Measurements from ENCODE around the gene USP28. TPM values are rescaled to one million over a fixed set of nuclear protein-coding genes. Genes with fewer than 3 reads are reported as not detected.
A peak's percentile ranks its signal among the peaks of the same experiment; 100 is the strongest.

USP28 gene
- total and polyA plus RNA-seq, 2 of the 8 experiments (the other 6 are each of a cell fraction or from before 2014, with no cell fraction given): 82.6 to 119 TPM

- Histone ChIP-seq H2BK120ac (replicated peaks; ENCODE audit: low read depth, low read length) (peak overlapping the region; percentile 47), H3K4me2 (ENCODE audit: insufficient read depth in 1 of 2, low read depth in 2 of 2, low read length in 2 of 2) (peak overlapping the region; percentile 1 to 36; a peak in 1 of 4 replicates), H3K14ac (ENCODE audit: insufficient read length) (no peak overlapping the region), H3K36me3 (ENCODE audit: control insufficient read depth in 2 of 4, insufficient read depth in 4 of 4, low read length in 3 of 4) (peaks cover 0 to 4% (median 0%) of the 10 kb centered on the region in 4 experiments; a peak in 1 of 8 replicates), H3K56ac (replicated peaks; ENCODE audit: insufficient read length, low read depth, low read length) (peak overlapping the region; percentile 53), H3K4me1 (replicated peaks in 1 of 4; ENCODE audit: control insufficient read depth in 3 of 4, insufficient read depth in 4 of 4, low read length in 3 of 4) (peaks cover 4 to 25% (median 13%) of the 10 kb centered on the region in 4 experiments), H2BK15ac (ENCODE audit: low read length) (no peak overlapping the region), H3K18ac (ENCODE audit: extremely low read depth, low read length) (no peak overlapping the region), H4K8ac (ENCODE audit: extremely low read depth, insufficient read depth, low read length) (no peak overlapping the region), H3K4me3 (ENCODE audit: extremely low read depth in 1 of 4, insufficient read depth in 2 of 4, low read depth in 3 of 4, low read length in 4 of 4) (no peak overlapping the region; a peak in 1 of 8 replicates), H2BK12ac (ENCODE audit: low read depth, low read length) (peak overlapping the region; percentile 60; the same call in 1 of the 2 replicates), H3K23me2 (ENCODE audit: low read depth, low read length) (no peaks in the 10 kb centered on the region), H3K79me1 (ENCODE audit: low read depth, low read length) (0 out of 2 replicates have a peak, but pooled peaks cover 2% of the 10 kb centered on the region), H3K9me3 (ENCODE audit: insufficient read depth in 2 of 2, low read depth in 1 of 2, low read length in 1 of 2) (no peaks in the 10 kb centered on the region), H3K4ac (replicated peaks; ENCODE audit: insufficient read length, low read depth, low read length) (no peak overlapping the region), H3K23ac (ENCODE audit: insufficient read length) (no peak overlapping the region), H4K91ac (replicated peaks; ENCODE audit: insufficient read length, low read length) (no peak overlapping the region), H3K79me2 (ENCODE audit: control insufficient read depth in 1 of 2, insufficient read depth in 2 of 2, low read length in 2 of 2) (peaks cover 11 to 94% of the 10 kb centered on the region in 2 experiments; a peak in 3 of 4 replicates), H2BK5ac (ENCODE audit: low read depth, low read length) (0 out of 2 replicates have a peak overlapping the region, but pooled peaks have one; percentile 45), H2BK20ac (ENCODE audit: low read length) (no peak overlapping the region), H2AK5ac (ENCODE audit: low read depth, low read length) (no peak overlapping the region), H3K27ac (ENCODE audit: low read depth, low read length) (peak overlapping the region; percentile 44), H2AFZ (ENCODE audit: low read length) (no peak overlapping the region), H3K27me3 (replicated peaks in 1 of 4; ENCODE audit: control insufficient read depth in 3 of 4, extremely low read depth in 1 of 4, insufficient read depth in 3 of 4, low read length in 3 of 4) (no peaks in the 10 kb centered on the region), H4K5ac (ENCODE audit: insufficient read length, low read depth, low read length) (peak overlapping the region; percentile 27), H4K20me1 (replicated peaks in 1 of 2; ENCODE audit: control insufficient read depth in 1 of 2, insufficient read depth in 2 of 2, low read length in 2 of 2) (peaks cover 0 to 1% of the 10 kb centered on the region in 2 experiments), H3K9ac (replicated peaks in 1 of 4; ENCODE audit: extremely low read depth in 1 of 4, low read depth in 3 of 4, low read length in 3 of 4) (peak overlapping the region in 1 of 4 experiments; percentile 43; a peak in 1 of 7 replicates)
- FAIRE-seq: peak; percentile 83
- ChIA-PET CTCF (ENCODE audit: partially characterized antibody) (interaction anchor here (0.7 to 1.6 kb wide), 5 partner anchors 9 to 54 kb away, joined by 3 to 9 read pairs (median 5); no protein-coding TSS in a partner anchor), POLR2A (ENCODE audit: partially characterized antibody) (interaction anchor here (1.1 to 7.8 kb wide), 5 partner anchors 9 to 25 kb away, joined by 3 to 91 read pairs (median 7); partner anchors contain the start of gene USP28)
- no peak for DNase-seq (ENCODE audit: low read depth in 1 of 2, low spot score in 2 of 2)
- no peak for TF ChIP-seq PHF8 (conservative IDR thresholded peaks at IDR 0.05; ENCODE audit: low read depth, low read length)
Measured at GRCh38 chr11:113859665-113860064, 15.7 kb downstream of the USP28 start.

Data from H1 (cell line).